ENCODE measurements around the gene FUZ.

FUZ gene

DNA sequence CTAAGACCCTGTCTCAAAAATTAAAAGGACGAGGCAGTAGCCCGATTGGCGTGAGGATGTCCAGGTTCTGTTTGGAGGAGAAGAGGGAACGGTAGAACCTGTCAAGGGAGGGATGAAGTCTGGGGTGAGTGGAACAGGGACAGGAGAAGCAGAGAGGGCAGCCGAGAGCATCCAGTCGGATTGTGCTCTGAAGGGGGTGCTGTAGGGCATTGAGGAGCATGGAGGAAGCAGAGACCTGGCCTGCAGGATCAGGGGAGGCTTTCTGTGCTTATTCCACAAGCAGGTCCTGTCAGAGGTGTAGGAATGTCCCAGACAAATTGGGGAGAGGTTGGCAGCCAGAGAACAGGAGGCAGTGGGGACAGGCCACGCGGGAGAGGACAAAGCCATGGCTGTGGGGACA is 32.2 kb downstream of the FUZ start:
- DNase-seq (ENCODE audit: low spot score): no peak

DNA sequence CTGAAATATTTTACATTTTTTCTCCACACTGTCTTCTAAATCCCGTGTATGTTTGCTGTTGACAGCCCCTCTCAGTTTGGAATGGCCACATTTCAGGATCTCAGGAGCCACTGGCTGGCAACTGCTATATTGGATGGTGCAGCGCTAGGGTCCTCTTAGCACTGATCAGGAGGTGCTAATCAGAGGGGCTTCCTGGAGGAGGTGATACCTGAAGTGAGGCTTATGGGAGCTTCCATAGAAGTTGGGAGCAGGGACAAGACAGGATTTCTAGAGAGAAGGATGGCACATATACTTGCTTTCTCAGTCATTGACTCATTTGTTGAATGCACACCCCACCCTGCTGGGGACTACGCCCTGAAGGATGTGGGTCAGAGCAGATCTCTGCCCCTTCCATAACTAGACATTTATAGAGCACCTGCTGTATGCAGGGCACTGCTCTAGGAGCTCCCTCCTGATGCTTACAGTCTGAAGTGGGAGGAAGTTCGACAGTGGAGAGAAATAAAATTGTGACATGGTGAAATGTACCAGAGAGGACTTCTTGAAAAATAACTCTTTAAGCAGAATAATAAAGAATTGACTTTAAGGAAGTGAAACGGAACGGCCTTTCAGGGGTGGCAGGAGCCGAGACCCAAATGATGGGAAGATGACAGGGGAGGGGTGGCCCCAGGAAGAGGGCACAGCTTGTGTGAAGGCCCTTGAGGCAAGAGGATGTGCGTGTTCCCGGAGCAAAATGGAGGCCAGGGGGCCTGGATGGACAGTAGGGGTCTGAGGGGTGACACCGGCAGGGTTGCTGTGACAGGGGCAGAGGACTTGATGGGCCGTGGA is 33.1 kb downstream of the FUZ start:
- no peak for DNase-seq (ENCODE audit: low spot score)

DNA sequence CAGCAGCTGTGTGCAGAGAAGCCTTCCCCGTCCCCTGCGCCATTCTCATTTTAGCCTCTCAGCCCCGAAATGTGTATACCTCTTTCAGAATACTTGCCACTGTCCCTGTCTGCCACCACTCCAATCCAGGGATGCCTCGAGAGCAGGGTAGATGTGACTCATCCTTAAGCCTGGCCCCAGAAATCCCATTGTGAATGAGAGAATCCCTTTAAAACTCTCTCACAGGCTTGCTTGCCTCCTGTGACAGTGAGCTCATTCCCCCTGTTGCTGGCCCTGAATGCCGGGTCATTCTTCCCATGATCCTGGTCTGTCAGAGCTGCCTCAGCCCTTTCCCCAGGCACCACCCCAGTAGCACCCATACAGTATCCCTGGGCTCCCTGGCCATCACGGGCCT is 36.7 kb downstream of the FUZ start:
- DNase-seq (ENCODE audit: low spot score): peak; percentile 42

DNA sequence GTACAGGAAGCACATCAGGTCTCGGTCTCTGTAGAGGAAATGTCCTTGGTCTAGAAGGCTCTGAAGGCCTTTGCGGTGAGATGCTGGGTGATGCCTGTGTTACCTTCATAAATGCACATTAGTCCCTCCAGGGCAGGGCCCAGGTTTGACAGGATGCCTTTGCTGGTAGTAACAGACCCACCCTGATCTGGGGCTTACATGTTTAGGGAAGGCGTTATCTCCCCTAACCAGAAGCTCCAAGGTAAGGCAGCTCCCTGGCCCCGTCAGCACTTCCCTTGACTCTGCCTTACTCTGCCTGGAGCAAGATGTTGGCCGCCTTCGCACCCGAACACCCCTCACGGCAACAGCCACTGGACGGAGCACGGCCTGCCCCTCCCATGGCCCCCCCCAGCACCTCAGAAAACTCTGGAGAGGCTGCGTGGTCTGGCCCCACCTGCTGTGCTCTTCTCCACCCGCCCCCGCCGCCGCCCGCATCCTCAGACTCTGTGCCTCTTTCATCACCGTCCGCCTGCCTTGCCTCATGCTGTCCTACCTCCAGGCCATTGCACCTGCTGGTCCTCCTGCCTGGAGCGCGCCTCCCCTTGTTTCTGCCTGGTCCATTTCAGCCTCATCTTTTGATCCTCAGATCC is 37.2 kb downstream of the FUZ start:
- DNase-seq (ENCODE audit: low spot score): peak; percentile 86

DNA sequence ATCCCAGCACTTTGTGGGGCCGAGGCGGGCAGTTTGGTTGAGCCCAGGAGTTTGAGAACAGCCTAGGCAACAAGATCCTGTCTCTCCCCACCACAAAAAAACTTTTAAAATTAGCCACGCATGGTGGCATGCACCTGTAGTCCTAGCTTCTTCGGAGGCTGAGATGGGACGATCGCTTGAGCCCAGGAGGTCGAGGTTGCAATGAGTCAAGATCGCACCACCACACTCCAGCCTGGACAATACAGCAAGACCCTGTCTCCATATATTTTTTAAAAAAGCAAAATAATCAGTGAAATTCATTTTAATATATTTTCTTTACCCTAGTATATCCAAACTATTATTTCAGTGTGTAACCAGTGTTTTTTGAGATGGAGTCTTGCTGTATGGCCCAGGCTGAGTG is 38.1 kb downstream of the FUZ start:
- no peak for DNase-seq (ENCODE audit: low spot score)

DNA sequence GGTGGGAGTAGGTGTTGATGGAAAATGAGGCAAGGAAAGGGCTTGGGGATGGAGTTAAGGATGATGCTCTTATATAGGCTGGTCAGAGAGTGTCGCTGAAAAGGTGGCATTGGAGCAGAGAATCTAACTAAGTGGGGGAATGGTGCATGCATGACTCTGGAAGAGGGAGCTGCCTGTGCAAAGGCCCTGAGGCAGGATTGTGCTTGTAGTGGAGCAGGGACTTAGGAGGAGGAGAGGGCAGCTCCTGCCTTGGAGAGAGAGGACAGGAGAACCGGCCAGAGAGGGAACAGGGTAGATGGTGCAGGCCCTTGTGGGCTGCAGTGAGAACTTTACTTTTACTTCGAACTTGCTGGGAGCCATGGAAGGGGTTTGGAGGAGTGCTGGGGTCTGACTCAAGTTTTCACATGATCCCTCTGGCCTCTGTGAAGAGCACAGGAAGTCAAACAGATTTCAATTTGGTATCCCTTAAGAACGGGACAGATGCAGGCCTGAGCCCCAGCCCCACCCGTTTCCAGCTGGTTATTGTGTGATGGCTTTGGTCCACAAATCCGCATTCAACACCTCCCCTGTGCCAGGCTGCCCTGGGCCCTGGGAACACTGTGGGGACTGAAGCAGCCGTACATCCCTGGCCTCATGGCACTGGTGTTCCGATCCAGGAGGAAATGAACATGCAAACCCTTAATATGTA is 39.3 kb downstream of the FUZ start:
- peak; percentile 27 for DNase-seq (ENCODE audit: low spot score)

DNA sequence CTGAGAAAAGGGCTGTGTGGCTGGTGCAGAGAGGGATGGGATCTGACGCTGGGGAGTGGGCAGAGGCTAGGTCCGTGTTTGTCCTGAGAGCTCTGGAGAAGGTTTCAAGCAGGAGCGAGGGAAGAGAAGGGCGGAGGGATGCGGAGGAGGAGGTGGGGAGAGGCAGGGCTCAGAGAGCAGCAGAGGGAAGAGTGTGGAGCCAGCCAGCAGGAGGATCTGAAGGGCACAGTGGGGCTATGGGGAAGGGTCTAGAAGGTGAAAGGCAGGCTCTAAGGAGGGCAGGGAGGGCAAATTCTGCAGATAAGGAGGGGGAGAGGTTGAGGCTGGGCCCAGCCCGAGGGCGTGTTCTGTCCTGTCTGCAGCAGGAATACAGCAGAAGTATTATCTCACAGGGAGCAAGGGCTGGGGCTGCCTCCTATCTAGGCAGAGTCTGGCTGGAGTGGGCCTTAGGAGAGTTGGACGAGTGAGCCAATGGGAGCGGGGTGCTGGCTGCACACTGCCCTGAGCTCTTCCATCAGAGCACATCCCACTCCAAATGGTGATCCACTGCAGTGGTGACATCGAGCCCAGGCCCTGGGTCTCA is 40.2 kb downstream of the FUZ start:
- DNase-seq (ENCODE audit: low spot score): peak; percentile 70

DNA sequence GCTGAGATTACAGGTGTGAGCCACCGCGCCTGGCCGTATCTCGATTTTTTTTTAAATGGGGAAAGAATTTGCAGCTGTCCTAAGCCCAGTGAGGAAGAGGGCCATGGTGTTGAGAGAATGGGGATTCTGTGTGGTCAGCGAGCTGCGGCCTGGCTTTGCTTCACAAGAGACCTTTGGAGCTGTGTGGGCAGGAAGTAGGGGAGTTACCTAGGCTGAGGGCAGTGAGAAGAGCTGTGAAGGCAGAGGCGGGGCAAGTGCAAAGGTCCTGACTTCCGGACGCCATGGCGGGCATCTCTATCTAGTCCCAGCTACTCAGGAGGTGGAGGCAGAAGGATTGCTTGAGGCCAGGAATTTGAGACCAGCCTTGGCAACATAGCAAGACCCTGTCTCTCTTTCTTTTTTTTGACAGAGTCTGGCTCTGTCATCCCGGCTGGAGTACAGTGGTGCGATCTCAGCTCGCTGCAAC is 41.4 kb downstream of the FUZ start:
- no peak for DNase-seq (ENCODE audit: low spot score)

DNA sequence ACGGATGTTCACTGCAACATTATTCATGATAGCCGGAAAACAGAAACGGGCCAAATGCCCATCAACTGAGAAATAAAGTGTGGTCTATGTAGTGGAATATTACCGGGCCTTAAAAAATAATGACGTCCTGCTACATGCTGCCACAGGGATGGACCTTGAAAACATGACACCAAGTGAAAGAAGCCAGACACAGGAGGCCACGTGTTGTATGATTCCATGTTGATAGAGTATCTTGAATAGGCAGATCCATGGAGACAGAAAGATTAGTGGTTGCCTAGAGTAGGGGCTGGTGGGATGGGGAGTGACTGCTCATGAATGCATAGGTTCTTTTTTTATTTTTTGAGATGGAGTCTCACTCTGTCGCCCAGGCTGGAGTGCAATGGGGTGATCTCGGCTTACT is 42.6 kb downstream of the FUZ start:
- no peak for DNase-seq (ENCODE audit: low spot score)

DNA sequence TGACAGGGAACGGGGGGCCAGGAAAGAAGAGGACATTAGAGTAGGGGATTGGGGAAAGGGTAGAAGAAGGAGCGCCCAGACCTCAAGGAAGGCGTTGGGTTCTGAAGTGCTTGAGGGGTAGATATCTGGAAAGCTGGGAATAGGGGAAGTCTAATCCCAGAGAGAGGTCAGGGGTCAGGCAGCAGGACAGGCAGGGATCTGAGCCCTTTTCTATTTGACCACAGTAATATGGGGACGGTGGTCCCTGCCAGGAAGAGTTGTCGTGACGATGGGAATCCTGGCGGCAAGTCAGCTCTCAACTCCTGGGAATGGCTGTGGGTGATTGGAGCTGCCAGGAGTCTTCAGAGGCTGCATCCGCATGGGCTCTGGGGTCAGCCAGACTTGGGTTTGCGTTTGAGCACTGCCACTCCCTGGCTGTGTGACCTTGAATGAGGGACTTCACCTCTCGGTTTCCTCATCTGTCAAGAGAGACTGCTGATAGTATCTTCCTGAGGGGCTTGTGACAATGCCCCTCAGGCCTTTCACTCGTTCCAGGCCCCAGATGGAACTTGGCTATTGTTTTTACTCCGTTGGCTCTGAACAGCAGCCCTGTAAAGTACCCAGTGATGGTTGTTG is 45.0 kb downstream of the FUZ start:
- DNase-seq (ENCODE audit: low spot score): no peak

DNA sequence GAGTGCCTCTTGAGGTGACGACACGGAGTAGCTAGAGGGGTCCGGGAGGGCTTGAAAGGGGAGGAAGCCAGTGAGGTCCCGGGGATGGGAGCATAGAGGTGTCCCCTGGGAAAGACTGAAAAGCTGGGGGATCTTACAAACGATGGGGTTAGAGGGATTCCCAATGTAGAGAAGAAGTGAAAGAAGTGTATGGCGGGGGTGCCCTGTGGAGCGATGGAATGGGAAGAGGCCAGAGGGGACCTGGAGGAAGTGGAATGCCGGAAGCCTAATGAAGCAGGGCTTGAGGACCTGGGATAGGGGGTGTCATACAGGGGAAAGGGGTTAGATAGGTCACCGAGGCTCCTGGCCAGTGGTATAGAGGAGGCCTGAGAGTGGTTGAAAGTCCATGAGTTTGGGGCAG is 45.7 kb downstream of the FUZ start:
- DNase-seq (ENCODE audit: low spot score): peak; percentile 32

DNA sequence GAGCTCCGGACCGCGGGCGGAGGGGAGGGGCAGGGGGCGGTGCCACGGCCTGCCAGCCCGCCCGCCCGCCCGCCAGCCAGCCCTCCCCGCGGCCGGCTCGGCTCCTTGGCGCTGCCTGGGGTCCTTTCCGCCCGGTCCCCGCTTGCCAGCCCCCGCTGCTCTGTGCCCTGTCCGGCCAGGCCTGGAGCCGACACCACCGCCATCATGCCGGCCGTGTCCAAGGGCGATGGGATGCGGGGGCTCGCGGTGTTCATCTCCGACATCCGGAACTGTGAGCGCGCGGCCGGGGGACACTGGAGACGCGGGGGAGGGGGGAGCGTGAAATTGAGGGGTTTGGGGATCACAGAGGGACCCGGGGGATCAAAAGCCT is 46.2 kb downstream of the FUZ start, which contains the start of gene AP2A1:
AP2A1 (plus strand) TSS at position 72 of the 370 bp plus-strand sequence; CDS start at position 205, 133 bp downstream.
- no peak for DNase-seq (ENCODE audit: low spot score)

DNA sequence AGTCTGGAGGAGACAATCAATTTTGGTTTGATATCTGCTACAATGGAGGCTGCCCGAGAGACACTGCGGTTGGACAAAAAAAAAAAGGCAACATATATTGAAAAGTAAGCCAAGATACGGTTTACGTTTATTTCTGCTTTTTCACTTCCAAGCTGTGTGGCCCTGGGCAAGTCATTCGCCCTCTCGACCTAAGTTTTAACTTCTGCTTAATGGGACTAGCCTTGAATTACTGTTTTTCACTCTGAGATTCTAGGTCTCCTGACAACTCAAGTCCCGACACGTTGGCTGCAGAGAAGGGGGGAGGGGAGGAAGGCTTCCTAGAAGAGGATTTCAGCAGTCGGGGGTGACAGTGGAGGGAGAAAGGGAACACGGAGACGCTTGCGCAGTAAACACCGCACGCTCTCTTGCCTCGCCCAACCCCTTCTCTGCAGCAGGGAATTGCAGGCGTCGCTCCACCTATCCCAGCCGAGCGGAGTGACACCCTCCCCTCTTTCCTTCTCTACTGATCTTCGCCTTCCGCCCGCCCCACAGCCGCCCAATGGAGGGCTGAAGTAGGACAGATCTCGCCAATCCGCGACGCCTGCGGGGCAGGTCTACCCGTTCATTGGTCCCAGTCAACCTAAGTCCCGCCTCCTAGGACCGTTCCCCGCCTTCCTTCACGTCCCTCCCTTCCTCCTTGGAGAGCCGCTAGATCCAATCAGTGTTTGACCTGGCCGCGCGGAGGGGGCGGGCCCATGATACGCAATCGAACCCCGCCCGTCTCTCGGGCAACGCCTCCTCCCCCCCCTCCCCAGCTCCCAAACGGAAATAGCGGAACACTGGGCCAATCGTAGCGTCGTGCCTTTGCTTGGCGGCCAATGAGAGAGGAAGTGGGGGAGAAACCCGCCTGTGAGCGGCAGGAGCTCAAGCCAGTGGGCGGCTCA is 46.8 kb downstream of the FUZ start:
- peak; percentile 100 for DNase-seq (ENCODE audit: low spot score)

DNA sequence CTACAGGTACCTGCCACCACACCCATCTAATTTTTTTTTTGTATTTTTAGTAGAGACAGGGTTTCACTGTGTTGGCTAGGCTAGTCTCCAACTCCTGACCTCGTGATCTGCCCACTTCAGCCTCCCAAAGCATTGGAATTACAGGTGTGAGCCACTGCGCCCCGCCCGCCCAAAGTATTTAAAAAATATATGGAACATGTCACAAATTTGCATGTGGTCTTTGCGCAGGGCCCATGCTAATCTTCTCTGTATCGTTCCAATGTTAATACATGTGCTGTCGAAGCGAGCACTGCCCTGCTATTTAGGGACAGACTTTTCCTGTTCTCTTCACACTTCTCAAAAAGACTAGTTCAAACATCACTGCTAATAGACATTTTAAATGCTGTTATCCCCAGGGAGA is 48.8 kb downstream of the FUZ start:
- DNase-seq (ENCODE audit: low spot score): no peak

DNA sequence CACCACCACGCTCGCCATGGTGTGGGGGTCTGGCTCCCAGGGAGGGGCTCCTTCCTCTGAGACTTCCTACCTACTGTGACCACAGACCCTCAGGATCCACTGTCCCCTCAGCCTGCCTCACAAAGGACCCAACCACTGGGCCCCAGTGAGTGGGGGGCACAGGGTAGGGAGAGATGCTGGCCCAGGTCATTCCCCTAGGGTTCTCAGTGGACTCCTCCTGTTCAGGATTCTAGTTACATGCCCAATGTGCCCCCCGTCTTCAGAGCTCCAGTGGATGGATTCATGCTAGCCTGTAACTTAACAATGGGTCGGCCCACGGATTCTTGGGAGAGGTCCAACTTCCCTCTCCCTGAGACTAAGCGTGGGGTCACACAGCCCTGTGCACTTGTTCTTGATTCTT is 49.9 kb downstream of the FUZ start, which contains the start of gene TSKS:
TSKS (minus strand) TSS at position 77 of the 400 bp plus-strand sequence; CDS start at position 18, 59 bp downstream.
- DNase-seq (ENCODE audit: low spot score): no peak

DNA sequence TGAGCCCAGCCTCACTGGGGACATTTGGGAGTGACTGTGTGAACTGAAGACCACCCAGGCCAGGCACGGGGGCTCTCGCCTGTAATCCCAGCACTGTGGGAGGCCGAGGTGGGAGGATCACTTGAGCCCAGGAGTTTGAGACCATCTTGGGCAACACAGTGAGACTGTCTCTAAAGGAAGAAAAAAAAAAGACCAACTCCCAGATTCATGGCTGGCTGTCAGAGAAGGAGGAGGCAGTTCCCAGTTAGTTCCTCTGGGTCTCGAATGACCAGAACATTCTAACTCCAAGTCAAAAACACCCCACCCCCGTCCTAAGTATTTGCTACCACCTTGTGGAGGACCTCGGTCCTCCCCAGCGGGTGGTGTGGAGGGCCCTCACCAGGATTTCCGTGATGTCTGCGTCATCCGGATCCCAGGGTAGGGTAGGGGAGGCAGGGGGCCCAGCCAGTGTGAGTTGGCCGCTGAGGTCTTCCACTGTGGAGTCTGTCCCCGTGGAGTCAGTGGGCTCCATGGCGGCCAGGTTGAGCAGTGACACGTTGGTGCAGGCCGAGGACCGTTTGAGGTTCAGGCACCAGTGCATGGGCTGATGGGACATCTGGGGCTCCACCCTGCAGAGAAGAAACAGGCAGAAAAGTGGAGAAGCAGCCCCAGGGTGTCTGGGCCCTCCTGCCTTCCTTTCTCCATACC is 51.3 kb downstream of the FUZ start:
- no peak for DNase-seq (ENCODE audit: low spot score)

DNA sequence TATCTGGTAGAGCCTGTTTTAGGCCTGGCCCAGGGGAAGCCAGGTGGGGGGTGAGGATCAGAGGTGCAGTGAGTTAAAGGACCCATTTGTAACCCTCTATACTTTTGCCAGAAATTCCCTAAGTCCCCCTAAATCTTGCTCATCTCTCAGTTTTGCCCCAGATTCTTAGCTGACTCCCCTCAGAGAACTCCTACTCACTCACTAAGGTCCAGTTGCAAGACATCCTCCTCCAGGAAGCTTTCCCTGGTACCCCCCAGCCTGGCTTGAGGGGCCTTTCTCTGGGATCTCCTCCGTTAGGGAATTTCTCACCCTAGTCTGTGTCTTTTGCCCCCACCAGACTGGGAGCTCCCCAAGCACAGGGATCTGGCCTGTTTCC is 51.9 kb downstream of the FUZ start:
- DNase-seq (ENCODE audit: low spot score): no peak

DNA sequence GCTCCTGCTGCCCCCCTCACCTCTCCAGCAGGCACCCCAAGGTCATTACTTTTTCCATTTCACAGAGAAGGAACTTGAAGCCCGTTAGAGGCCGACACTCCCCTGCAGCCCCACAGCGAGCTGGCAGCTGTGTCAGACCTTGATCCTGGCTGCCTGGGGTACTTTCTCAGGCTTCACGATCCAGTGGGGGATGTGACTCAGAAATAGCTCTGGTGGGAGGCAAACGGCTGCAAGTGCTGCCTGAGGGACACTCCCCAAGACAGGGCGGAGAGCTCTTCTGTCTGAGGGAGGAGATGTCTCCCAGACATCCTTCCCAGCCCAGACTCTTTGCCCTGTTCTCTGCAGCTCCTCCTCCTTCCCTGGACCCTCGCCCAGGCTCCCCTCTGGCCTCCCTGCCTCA is 54.8 kb downstream of the FUZ start:
- DNase-seq (ENCODE audit: low spot score): no peak

Measured in hematopoietic multipotent progenitor cell treated with erythropoietin and hydrocortisone succinate and interleukin-3 and kit ligand, for 17 days (in vitro differentiated cells).